ENCODE results near the gene ZFP92. TPM values are rescaled to one million over a fixed set of nuclear protein-coding genes. Genes with fewer than 3 reads are reported as not detected.
A peak's percentile ranks its signal among the peaks of the same experiment; 100 is the strongest.

ZFP92 gene
- 0.03 TPM in 1 of 2 replicates, not detected in the other for total RNA-seq (2014; rRNA removed; shearing (Covaris generic))
- total RNA-seq (2022): not detected in 2 replicates
- Bru-seq, nascent RNA: not detected
- BruChase-seq, experiment 1, labeled RNA remaining after a 6-hour chase: not detected
- BruChase-seq, experiment 2, labeled RNA remaining after a 2-hour chase: not detected
- long read RNA-seq: 0 reads

- intact Hi-C loops (cut with micrococcal nuclease; ENCODE audit: unreplicated experiment): no loop called here
- POLR2A ChIA-PET: no interaction called here
- no peak for DNase-seq (ENCODE audit: low spot score)
- Histone ChIP-seq H3K9me2 (ENCODE audit: insufficient read depth, low read length) (no peaks in the 10 kb centered on the region), H3K27ac (ENCODE audit: low read depth, low read length, poor library complexity, severe bottlenecking) (no peak within 1 kb of the TSS), H2AFZ (ENCODE audit: low read length) (no peak within 1 kb of the TSS), H3K9me3 (ENCODE audit: low read length) (no peaks in the 10 kb centered on the region), H4K20me1 (ENCODE audit: insufficient read depth, low read length) (no peaks in the 10 kb centered on the region), H3K4me1 (ENCODE audit: insufficient read depth, low read length, poor library complexity, severe bottlenecking) (peaks cover 3% of the 10 kb centered on the region), H3K4me3 (ENCODE audit: low read depth, low read length, poor library complexity, severe bottlenecking) (peak within 1 kb of the TSS; percentile 16), H3K4me2 (ENCODE audit: low read length) (0 out of 2 replicates have a peak within 1 kb of the TSS, but pooled peaks have one; percentile 26), H3K36me3 (ENCODE audit: insufficient read depth, low read length) (no peaks in the 10 kb centered on the region), H3K79me2 (ENCODE audit: insufficient read depth, low read depth, low read length) (no peaks in the 10 kb centered on the region)
- TF ChIP-seq CTCF (conservative IDR thresholded peaks at IDR 0.05; ENCODE audit: low read length): no peak
- no peak for TF ChIP-seq EZH2phosphoT487 (IDR thresholded peaks at IDR 0.05; ENCODE audit: borderline replicate concordance, low read depth, low read length)
- CTCF ChIA-PET (ENCODE audit: unreplicated experiment): no interaction called here
- BruUV-seq (replicated peaks): no TSS peak
These were observed at the start of gene ZFP92 for GRCh38 chrX:153411255-153411987. Gene ZFP92, plus strand, starts transcription at chrX:153411472. Its CDS starts 6,851 bp downstream, at chrX:153418323.

GRCh38 chrX:153361781-153362397 is 49.4 kb upstream of the ZFP92 start:
- H3K79me2 ChIP-seq (ENCODE audit: insufficient read depth, low read depth, low read length): no peaks in the 10 kb centered on the region
- intact Hi-C loops (cut with micrococcal nuclease; ENCODE audit: unreplicated experiment): no loop called here
- CTCF ChIA-PET (ENCODE audit: unreplicated experiment): no interaction called here
- no peak for TF ChIP-seq EZH2phosphoT487 (IDR thresholded peaks at IDR 0.05; ENCODE audit: borderline replicate concordance, low read depth, low read length)
- no peaks in the 10 kb centered on the region for H3K9me3 ChIP-seq (ENCODE audit: low read length)
- no peak overlapping the region for H3K4me2 ChIP-seq (ENCODE audit: low read length)
- POLR2A ChIA-PET: no interaction called here
- H2AFZ ChIP-seq (ENCODE audit: low read length): no peak overlapping the region
- H3K9me2 ChIP-seq (ENCODE audit: insufficient read depth, low read length): no peaks in the 10 kb centered on the region
- H3K4me1 ChIP-seq (ENCODE audit: insufficient read depth, low read length, poor library complexity, severe bottlenecking): no peaks in the 10 kb centered on the region
- H3K36me3 ChIP-seq (ENCODE audit: insufficient read depth, low read length): no peaks in the 10 kb centered on the region
- H4K20me1 ChIP-seq (ENCODE audit: insufficient read depth, low read length): no peaks in the 10 kb centered on the region
- no peak for DNase-seq (ENCODE audit: low spot score)
- H3K4me3 ChIP-seq (ENCODE audit: low read depth, low read length, poor library complexity, severe bottlenecking): no peak overlapping the region
- H3K27ac ChIP-seq (ENCODE audit: low read depth, low read length, poor library complexity, severe bottlenecking): no peak overlapping the region
- no TSS peak for BruUV-seq (replicated peaks)

GRCh38 chrX:153365670-153366069 is 45.6 kb upstream of the ZFP92 start:
- H4K20me1 ChIP-seq (ENCODE audit: insufficient read depth, low read length): no peaks in the 10 kb centered on the region
- TF ChIP-seq CTCF (conservative IDR thresholded peaks at IDR 0.05; ENCODE audit: low read length): no peak
- TF ChIP-seq EZH2phosphoT487 (IDR thresholded peaks at IDR 0.05; ENCODE audit: borderline replicate concordance, low read depth, low read length): no peak
- H3K79me2 ChIP-seq (ENCODE audit: insufficient read depth, low read depth, low read length): no peaks in the 10 kb centered on the region
- no peak overlapping the region for H3K27ac ChIP-seq (ENCODE audit: low read depth, low read length, poor library complexity, severe bottlenecking)
- no peaks in the 10 kb centered on the region for H3K36me3 ChIP-seq (ENCODE audit: insufficient read depth, low read length)
- BruUV-seq (replicated peaks): no TSS peak
- ChIA-PET POLR2A (interaction anchor here (0.6 kb wide), 1 partner anchor 13 kb away, joined by 4 read pairs; no protein-coding TSS in a partner anchor), CTCF (ENCODE audit: unreplicated experiment) (no interaction called here)
- no peak overlapping the region for H3K4me2 ChIP-seq (ENCODE audit: low read length)
- peaks cover 2% of the 10 kb centered on the region for H3K4me1 ChIP-seq (ENCODE audit: insufficient read depth, low read length, poor library complexity, severe bottlenecking)
- H3K9me2 ChIP-seq (ENCODE audit: insufficient read depth, low read length): no peaks in the 10 kb centered on the region
- no peak overlapping the region for H3K4me3 ChIP-seq (ENCODE audit: low read depth, low read length, poor library complexity, severe bottlenecking)
- intact Hi-C loops (cut with micrococcal nuclease; ENCODE audit: unreplicated experiment): no loop called here
- no peaks in the 10 kb centered on the region for H3K9me3 ChIP-seq (ENCODE audit: low read length)
- no peak overlapping the region for H2AFZ ChIP-seq (ENCODE audit: low read length)
- DNase-seq (ENCODE audit: low spot score): no peak
